Activated CD8-positive, alpha-beta T cell treated with anti-CD3 and anti-CD28 coated beads, Interleukin-2, amount 10 ng/mL, durations not matched to agents 7 days and 5 days (primary cell): ENCODE data around the gene TUFM. TPM values are rescaled to one million over a fixed set of nuclear protein-coding genes. Genes with fewer than 3 reads are reported as not detected.

Source experiments
- microRNA-seq: library from miRNA; unstranded; fragments of <30 nt; microRNA quantifications from one replicate; pipeline ENCODE4 v1.2.0, GENCODE V29; 2022
- total RNA-seq, 2 experiments: library from RNA; stranded (reverse); gene quantifications; one replicate each; pipeline ENCODE4 v1.2.3, GENCODE V29; 2021

TUFM gene
- total RNA-seq, 2 experiments from 2014 or later, result 150 to 153 TPM

Small RNA genes within 50 kb of the gene (microRNA-seq; reads per million reads assigned to microRNA genes)
- gene MIR4721, result not detected

Other genes starting within 250 kb of the TUFM start
- under 1 TPM; 0.42 to 0.57 TPM for gene SULT1A2, start 249.3 kb downstream of the TUFM start, total RNA-seq
- gene SULT1A1, start 236.3 kb downstream of the TUFM start, total RNA-seq, result 10 to 100 TPM; 11.8 to 13.0 TPM
- gene NPIPB8, start 208.3 kb downstream of the TUFM start, total RNA-seq, result 1 to 10 TPM in 1 of 2 experiments, under 1 TPM in 1; 0.89 to 1.0 TPM
- 100 to 1,000 TPM; 442 to 461 TPM for gene EIF3C, start 134.9 kb downstream of the TUFM start, total RNA-seq
- 1 to 10 TPM; 3.7 to 4.3 TPM for gene NPIPB9, start 94.6 kb downstream of the TUFM start, total RNA-seq
- 100 to 1,000 TPM; 256 to 269 TPM for gene ATXN2L, start 23.3 kb downstream of the TUFM start, total RNA-seq
- 10 to 100 TPM; 47.8 to 52.2 TPM for gene SH2B1, start 17.5 kb upstream of the TUFM start, total RNA-seq
- 1 to 10 TPM; 1.8 to 2.1 TPM for gene ATP2A1, start 32.1 kb upstream of the TUFM start, total RNA-seq
- gene RABEP2, start 78.9 kb upstream of the TUFM start, total RNA-seq, result 10 to 100 TPM; 22.5 to 23.2 TPM
- under 1 TPM; 0.52 to 0.68 TPM for gene CD19, start 85.6 kb upstream of the TUFM start, total RNA-seq
- gene NFATC2IP, start 104.6 kb upstream of the TUFM start, total RNA-seq, result 100 to 1,000 TPM; 113 to 120 TPM
- 10 to 100 TPM; 28.3 to 29.0 TPM for gene SPNS1, start 128.4 kb upstream of the TUFM start, total RNA-seq
- 100 to 1,000 TPM; 270 to 288 TPM for gene LAT, start 138.7 kb upstream of the TUFM start, total RNA-seq